Stimulated activated naive CD8-positive, alpha-beta T cell treated with anti-CD3 and anti-CD28 coated beads, Interleukin-15, Interleukin-2, amounts not matched to agents 100 U/mL and 50 U/mL, for 24 hours (primary cell): ENCODE results near the gene SSRP1.

Experiments
- ATAC-seq: fragments of 150-1000 bp; cut with Tn5 transposase; one replicate; pipeline ENCODE4 v1.10.0; 2021
- DNase-seq: peaks from one replicate; pipeline ENCODE4 v3.0.0; 2021

SSRP1 gene

DNA sequence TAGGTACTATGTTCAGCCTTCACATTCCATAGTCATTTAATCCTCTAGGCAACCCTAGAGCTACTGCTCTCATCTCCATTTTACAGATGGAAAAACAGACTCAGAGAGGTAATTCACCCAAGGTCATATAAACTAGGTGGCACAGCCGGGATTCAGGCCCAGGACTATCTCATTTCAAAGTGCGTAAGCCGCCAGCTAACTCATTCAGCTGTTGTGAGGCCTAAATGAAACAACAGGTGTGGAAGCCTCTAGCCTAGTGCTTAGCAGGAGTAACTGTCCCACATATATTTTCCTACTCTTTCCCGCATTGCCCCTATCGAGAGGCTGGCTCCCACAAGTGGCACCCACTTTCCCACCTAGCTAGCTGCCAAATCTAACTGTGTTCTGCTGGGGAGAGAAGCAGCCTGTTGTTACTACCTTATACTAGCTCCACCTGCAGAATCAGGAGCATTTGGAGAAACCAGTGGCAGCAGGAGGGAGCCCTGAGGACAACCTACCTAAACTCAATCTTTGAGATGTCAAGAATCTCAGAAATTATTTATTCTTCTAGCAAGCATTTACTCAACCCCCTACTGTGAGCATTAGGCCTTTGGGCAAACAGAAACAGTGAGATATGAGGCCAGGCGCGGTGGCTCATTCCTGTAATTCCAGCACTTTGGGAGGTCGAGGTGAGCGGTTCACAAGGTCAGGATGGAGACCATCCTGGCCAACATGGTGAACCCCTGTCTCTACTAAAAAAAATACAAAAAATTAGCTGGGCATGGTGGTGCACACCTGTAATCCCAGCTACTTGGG, 24.4 kb upstream of the SSRP1 start:
- ATAC-seq (no peak), DNase-seq (no peak)

GRCh38 chr11:57359396-57359795, 23.7 kb upstream of the SSRP1 start:
- DNase-seq (no peak), ATAC-seq (no peak)

DNA sequence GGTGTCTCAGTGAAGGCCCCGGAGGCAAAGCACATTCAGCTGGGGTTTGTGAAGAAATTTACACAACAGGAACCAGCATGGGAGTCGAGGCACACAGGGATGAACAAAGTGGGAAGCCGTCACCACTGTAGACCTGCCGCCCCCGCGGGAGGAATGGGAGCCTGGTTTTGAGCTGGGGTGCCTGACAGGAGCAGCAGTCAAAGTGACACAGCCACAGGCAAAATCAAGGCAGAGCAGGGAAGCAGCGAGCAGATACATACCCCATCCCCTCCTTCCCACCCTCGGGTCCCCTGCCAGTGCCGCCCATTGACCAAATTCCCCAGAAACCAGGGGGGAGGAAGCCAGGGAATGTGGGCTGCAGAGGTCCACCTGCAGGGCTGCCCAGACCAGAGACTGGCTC, 23.3 kb upstream of the SSRP1 start:
- no peak for ATAC-seq

DNA sequence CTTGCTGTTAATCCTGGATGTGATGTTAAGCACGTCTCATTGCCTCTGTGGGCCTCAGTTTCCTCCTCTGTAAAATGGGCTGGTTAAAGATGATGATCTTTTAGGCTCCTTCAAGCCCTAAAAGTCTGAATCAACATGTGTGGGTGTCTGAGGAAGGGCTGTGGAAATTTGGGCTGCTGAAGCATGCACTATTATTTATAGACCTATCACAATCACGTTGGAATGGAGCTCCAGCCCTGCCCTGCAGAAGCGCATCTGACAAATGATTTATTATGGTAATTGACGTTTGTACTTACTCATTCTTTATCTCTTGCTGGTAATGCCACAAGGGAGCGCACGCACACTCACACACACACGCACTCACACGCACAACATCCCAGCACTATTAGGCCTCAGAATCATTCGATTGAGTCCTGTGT, 22.9 kb upstream of the SSRP1 start:
- ATAC-seq = no peak

More for the DNA sequence above, 23.3 kb upstream of the SSRP1 start:
- DNase-seq = no peak

DNA sequence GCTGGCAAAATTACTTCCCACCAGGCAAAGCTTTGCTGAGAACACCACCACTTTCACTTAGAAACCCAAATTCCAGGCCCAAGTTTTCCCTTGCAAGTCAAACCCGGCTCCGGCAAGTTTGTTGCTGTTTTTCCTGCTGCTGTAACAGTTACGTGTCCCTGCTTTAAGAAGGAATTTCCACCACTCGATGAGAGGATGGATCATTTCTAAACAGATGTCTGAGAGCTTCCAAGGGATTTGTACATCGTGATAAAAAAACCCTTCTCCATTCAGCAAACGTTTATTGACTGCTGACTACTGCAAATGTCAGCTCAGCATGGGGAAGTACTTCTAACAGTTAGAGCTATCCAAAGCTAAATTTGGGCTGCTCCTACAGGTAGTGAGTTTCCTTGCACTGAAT, 22.2 kb upstream of the SSRP1 start:
- no peak for DNase-seq
- ATAC-seq = no peak

More for the DNA sequence above, 22.9 kb upstream of the SSRP1 start:
- no peak for DNase-seq

GRCh38 chr11:57357310-57357709, 21.6 kb upstream of the SSRP1 start:
- no peak for DNase-seq
- ATAC-seq = no peak

- no peak for DNase-seq
- ATAC-seq = no peak
Measured at GRCh38 chr11:57356268-57356667, 20.6 kb upstream of the SSRP1 start.

- no peak for ATAC-seq
Measured at GRCh38 chr11:57354699-57355098, 19.0 kb upstream of the SSRP1 start.

DNA sequence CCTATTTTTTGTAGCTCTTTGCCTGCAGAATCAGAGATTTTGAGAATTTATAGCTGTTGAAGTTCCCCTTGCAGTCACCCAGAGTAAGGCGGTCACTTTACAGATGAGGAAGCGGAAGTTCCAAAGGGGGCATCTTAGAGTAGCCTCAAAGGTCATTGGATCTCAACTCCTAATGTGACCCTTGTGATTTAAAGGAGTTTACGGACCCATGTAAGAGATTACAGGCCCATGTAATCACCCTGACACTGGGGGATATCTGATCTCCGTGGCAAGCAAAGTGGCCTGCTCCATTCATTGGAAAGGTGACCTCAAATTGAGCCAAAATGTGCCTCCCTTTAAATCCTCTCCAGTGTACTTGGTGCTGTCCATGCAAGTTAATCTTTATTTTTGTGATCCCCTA, 18.2 kb upstream of the SSRP1 start:
- no peak for DNase-seq
- ATAC-seq = no peak

More at GRCh38 chr11:57354699-57355098, 19.0 kb upstream of the SSRP1 start:
- DNase-seq = no peak

DNA sequence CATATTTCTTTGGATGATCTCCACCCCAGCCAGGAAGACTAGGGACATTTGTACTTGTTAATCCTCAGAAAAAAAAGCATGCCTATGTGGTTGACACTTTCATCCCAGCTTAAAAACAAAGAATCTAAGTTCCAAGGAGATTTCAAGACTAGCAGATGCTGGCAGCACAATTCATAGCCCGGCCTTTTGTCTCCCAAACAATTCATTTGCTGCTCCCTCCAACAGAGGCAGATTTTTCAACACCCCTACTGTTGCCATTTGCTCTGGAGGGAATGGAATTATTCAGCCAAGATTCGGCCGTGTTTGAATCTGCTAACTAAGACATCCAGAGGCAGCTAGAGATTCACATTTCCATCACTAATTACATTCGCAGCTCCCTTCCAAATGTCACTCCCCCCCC, 17.8 kb upstream of the SSRP1 start:
- no peak for ATAC-seq
- no peak for DNase-seq

DNA sequence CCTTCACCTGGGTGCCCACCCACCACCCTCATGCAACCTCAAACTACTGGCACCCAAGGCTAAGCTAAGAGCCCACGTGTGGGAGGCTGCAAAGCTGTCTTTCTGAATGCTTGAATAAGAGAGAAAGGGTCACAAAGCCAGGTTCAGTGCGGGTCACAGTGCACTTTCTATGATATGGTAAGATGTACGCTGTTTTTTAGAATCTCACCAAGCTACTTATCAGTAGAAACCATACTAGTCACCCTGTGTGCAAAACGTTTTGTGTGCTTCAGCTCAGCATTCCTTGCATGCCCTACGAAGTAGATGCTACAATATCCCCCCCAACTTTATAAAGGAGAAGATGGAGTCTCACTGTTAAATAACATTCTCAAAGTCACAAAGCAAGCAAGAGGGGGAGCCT, 17.3 kb upstream of the SSRP1 start:
- DNase-seq (no peak), ATAC-seq (no peak)

DNA sequence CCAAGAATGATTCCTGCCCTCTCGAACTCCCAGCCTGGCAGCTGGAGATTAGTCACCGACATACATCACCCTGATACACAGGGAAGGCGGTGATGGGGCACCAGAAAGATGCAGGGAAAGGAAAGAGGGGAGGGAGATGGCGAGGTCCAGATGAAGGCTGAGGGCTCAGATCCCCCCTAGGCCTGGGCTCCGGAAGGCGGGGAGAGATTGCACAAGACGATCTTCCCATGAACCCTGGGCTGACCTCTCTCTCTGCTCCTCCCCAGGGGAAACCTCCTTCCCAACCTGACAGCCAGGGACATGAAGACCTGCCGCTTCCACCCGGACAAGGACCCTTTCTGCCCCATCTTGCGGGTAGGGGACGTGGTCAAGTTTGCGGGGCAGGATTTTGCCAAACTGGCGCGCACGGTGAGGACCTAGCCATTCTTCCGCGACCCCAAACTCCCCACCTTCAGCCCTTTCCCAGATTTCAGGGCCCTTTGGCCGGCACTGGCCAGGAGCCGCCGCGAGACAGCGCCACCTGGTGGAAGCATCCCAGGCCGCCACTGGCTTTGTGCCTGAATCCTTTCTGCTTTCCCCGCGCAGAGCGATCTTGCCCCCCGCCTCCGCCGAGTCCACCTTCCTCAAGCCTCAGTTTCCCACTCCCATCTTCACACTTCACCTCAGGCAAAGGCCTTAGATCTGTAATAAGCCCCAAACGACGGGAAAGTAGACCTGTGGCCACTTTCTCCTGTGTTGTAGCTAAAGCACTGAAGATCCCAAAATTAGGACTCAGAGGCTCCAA, 14.0 kb upstream of the SSRP1 start:
- ATAC-seq (peak; percentile 54), DNase-seq (peak; percentile 82)

GRCh38 chr11:57348636-57349313, 13.1 kb upstream of the SSRP1 start:
- ATAC-seq (no peak), DNase-seq (no peak)

- no peak for DNase-seq
- no peak for ATAC-seq
Measured at GRCh38 chr11:57348052-57348451, 12.4 kb upstream of the SSRP1 start.

DNA sequence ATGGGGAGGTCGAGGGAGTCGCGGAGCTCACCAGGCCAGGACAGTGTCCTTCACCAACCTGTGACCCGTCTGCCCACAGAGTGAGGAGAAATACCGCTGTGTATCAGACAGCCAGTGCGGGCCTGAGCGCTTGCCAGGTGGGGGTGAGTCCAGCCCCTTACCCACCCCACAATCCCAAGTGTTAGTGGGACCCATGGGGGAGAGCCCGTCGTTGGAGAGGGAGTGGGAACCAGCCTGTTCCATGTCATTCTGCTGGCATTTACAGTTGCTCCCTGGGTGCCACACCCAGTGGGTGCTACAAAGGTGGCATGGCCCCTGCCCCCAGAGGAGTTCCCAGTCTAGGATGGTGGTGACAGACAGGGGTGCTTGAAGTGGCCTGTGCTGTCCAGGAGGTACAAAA, 11.6 kb upstream of the SSRP1 start:
- DNase-seq (no peak), ATAC-seq (no peak)

GRCh38 chr11:57345555-57346211, 10.0 kb upstream of the SSRP1 start:
- peak; percentile 77 for DNase-seq
- ATAC-seq = peak; percentile 62

DNA sequence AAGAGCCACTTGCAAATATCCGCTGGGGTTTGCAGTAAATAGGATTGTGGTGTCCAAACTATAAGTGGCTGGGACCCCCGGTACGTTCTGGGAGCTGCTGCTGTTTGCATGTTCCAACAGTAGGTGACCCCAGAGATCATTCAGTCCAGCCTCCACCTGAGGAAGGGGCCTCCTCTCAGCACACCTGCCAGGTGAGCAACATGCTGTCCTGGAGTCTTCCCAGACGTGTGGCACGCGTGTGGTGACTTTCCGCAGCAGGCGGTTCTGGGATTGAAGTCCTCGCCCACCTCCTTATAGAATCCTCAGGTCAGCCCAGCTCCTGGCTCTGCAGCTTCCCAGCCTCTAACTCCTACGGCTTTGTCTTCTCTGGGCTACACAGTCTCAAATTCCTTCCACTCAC, 9.1 kb upstream of the SSRP1 start:
- DNase-seq = no peak
- ATAC-seq = no peak

- DNase-seq (no peak), ATAC-seq (no peak)
Measured at GRCh38 chr11:57343825-57344224, 8.1 kb upstream of the SSRP1 start.

DNA sequence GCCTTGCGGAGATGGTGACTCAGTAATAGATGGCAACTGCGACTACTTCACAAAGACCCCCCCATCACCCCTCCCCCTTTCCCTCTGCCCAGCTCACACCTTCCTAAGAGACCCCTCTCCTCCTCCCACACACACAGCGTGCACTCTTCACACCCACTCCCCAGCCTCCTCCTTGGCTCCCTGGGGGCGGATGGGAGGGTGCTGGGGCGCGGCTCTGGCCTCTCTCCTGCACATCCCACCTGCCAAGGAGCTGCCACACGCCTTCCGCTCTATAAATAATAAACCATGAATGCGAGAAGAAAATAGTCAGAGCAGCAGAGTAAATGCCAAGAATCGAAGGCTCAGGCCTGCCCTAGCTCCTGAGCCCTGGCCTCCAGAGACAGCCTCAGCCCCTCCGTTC, 7.0 kb upstream of the SSRP1 start:
- DNase-seq (no peak), ATAC-seq (no peak)

DNA sequence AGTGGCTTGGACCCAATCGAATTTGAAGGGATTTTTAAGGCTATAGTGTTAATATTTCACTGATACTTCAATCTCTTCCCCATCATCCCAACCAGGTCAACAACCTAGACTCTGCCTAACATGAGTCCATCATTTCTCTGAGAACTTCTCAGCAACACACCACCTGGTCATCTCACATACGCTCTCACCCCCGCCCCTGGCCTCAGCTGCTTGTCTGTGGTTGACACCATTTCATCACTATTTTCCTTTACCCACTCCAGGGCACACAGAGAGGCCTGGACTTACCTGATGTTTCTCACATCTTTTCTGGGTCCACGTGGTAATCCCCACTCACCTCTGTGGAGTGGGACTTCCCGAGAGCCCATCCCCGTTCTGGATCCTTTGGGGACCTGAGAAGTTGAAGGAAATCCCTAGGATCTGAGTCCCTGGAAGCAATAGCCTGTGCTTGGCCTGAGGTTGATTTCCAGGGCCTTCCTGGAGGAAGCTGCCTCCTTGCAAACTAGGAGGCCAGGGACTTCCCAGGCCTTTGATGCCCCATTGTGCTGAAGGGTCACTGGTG, 5.6 kb upstream of the SSRP1 start:
- no peak for ATAC-seq
- no peak for DNase-seq

- ATAC-seq (no peak), DNase-seq (no peak)
Measured at GRCh38 chr11:57340039-57340615, 4.4 kb upstream of the SSRP1 start.

GRCh38 chr11:57339328-57339727, 3.6 kb upstream of the SSRP1 start:
- ATAC-seq (no peak), DNase-seq (no peak)
